DND-41 (cell line): ENCODE results near the gene LAMB4.

Source experiments
- ATAC-seq: fragments of 200-7000 bp; cut with Tn5 transposase; 3 replicates; pipeline ENCODE4 v1.9.1; 2021; ENCODE audit warnings: low read depth; ENCODE audit not compliant: insufficient read depth
- DNase-seq: peaks from one replicate; pipeline ENCODE4 v3.0.0-alpha.2; 2020
- H2AFZ ChIP-seq: 2 replicates; pipeline ENCODE4 v1.6.0; 2012; ENCODE audit warnings: low read depth, low read length
- H3K27ac ChIP-seq: 2 replicates; pipeline ENCODE4 v1.5.1; 2012; ENCODE audit warnings: low read length, inconsistent platforms
- H3K27me3 ChIP-seq: fragments of 200-600 bp; sonication (generic); 2 replicates; pipeline ENCODE4 v1.6.0; 2012; ENCODE audit warnings: low read length, mild to moderate bottlenecking, inconsistent platforms; ENCODE audit not compliant: insufficient read depth, poor library complexity
- H3K36me3 ChIP-seq: 2 replicates; pipeline ENCODE4 v1.5.1; 2012; ENCODE audit warnings: low read length, inconsistent platforms; ENCODE audit not compliant: insufficient read depth
- H3K4me1 ChIP-seq: 2 replicates; pipeline ENCODE4 v1.5.1; 2012; ENCODE audit warnings: mild to moderate bottlenecking, low read length; ENCODE audit not compliant: insufficient read depth
- H3K4me2 ChIP-seq: 2 replicates; pipeline ENCODE4 v1.6.0; 2012; ENCODE audit warnings: mild to moderate bottlenecking, moderate library complexity, low read length, inconsistent platforms; ENCODE audit not compliant: insufficient read depth
- H3K4me3 ChIP-seq, 2 experiments: fragments of 200-600 bp in 1 of 2; shearing (Covaris generic) in 1 of 2; 2 replicates each; pipeline ENCODE4 v1.5.1; 2012 to 2016; ENCODE audit warnings: inconsistent platforms in 2 of 2, low read length in 2 of 2, mild to moderate bottlenecking in 2 of 2, low read depth in 1 of 2, moderate library complexity in 1 of 2
- H3K79me2 ChIP-seq: 2 replicates; pipeline ENCODE4 v1.6.0; 2012; ENCODE audit warnings: low read length, inconsistent platforms; ENCODE audit not compliant: insufficient read depth
- H3K9ac ChIP-seq: 2 replicates; pipeline ENCODE4 v1.6.0; 2012; ENCODE audit warnings: low read depth, mild to moderate bottlenecking, inconsistent platforms, low read length, moderate library complexity
- H3K9me3 ChIP-seq: 2 replicates; pipeline ENCODE4 v1.5.1; 2012; ENCODE audit warnings: low read length, moderate library complexity, mild to moderate bottlenecking, inconsistent platforms; ENCODE audit not compliant: insufficient read depth, severe bottlenecking
- H4K20me1 ChIP-seq: 2 replicates; pipeline ENCODE4 v1.6.0; 2012; ENCODE audit warnings: low read length; ENCODE audit not compliant: insufficient read depth
- CTCF ChIP-seq: IDR thresholded peaks from 2 replicates; pipeline ENCODE4 v1.5.1; 2012; ENCODE audit warnings: borderline replicate concordance, low read length, moderate library complexity, mild to moderate bottlenecking; ENCODE audit not compliant: poor library complexity, severe bottlenecking; ENCODE audit errors: extremely low read depth
- EZH2 ChIP-seq: IDR thresholded peaks from 3 replicates; pipeline ENCODE4 v1.6.1; 2012; ENCODE audit warnings: borderline replicate concordance, low read depth, mild to moderate bottlenecking, moderate library complexity, low read length, inconsistent platforms; ENCODE audit not compliant: severe bottlenecking

LAMB4 gene

GRCh38 chr7:108142675-108143259 is 12.6 kb upstream of the LAMB4 start:
- no peak overlapping the region for H2AFZ ChIP-seq
- TF ChIP-seq EZH2, result no peak
- no peak overlapping the region for H3K4me2 ChIP-seq
- DNase-seq (no peak), ATAC-seq (no peak)
- peaks cover 9% of the 10 kb centered on the region for H3K27me3 ChIP-seq
- H3K79me2 ChIP-seq, result no peaks in the 10 kb centered on the region
- H3K9ac ChIP-seq, result no peak overlapping the region
- H4K20me1 ChIP-seq, result no peaks in the 10 kb centered on the region
- H3K27ac ChIP-seq, result no peak overlapping the region
- H3K36me3 ChIP-seq, result no peaks in the 10 kb centered on the region
- no peaks in the 10 kb centered on the region for H3K4me1 ChIP-seq
- no peak overlapping the region for H3K4me3 ChIP-seq
- H3K9me3 ChIP-seq, result no peaks in the 10 kb centered on the region

- no peaks in the 10 kb centered on the region for H4K20me1 ChIP-seq
- H3K4me2 ChIP-seq, result no peak overlapping the region
- H2AFZ ChIP-seq, result no peak overlapping the region
- H3K79me2 ChIP-seq, result no peaks in the 10 kb centered on the region
- H3K4me3 ChIP-seq, result no peak overlapping the region
- no peak for ATAC-seq
- DNase-seq, result no peak
- H3K9me3 ChIP-seq, result no peaks in the 10 kb centered on the region
- H3K27me3 ChIP-seq, result peaks cover 9% of the 10 kb centered on the region
- no peaks in the 10 kb centered on the region for H3K4me1 ChIP-seq
- no peak overlapping the region for H3K27ac ChIP-seq
- H3K36me3 ChIP-seq, result no peaks in the 10 kb centered on the region
- TF ChIP-seq CTCF (no peak), EZH2 (no peak)
- no peak overlapping the region for H3K9ac ChIP-seq
These were observed 12.0 kb upstream of the LAMB4 start for GRCh38 chr7:108142180-108142579.

- no peak for TF ChIP-seq CTCF
- no peaks in the 10 kb centered on the region for H4K20me1 ChIP-seq
- no peak overlapping the region for H3K27ac ChIP-seq
- DNase-seq (no peak), ATAC-seq (no peak)
- H3K79me2 ChIP-seq, result no peaks in the 10 kb centered on the region
- H3K9me3 ChIP-seq, result no peaks in the 10 kb centered on the region
- no peak overlapping the region for H2AFZ ChIP-seq
- no peaks in the 10 kb centered on the region for H3K4me1 ChIP-seq
- H3K9ac ChIP-seq, result no peak overlapping the region
- H3K36me3 ChIP-seq, result no peaks in the 10 kb centered on the region
- peaks cover 9% of the 10 kb centered on the region for H3K27me3 ChIP-seq
- H3K4me3 ChIP-seq, result no peak overlapping the region
- H3K4me2 ChIP-seq, result no peak overlapping the region
These were observed 10.5 kb upstream of the LAMB4 start for GRCh38 chr7:108140671-108141070.

GRCh38 chr7:108138911-108139310 is 8.8 kb upstream of the LAMB4 start:
- Histone ChIP-seq H2AFZ (no peak overlapping the region), H3K27me3 (peaks cover 9% of the 10 kb centered on the region), H3K36me3 (no peaks in the 10 kb centered on the region), H3K4me3 (no peak overlapping the region), H3K4me2 (no peak overlapping the region), H4K20me1 (no peaks in the 10 kb centered on the region), H3K9me3 (no peaks in the 10 kb centered on the region), H3K27ac (no peak overlapping the region), H3K9ac (no peak overlapping the region), H3K4me1 (no peaks in the 10 kb centered on the region), H3K79me2 (no peaks in the 10 kb centered on the region)
- ATAC-seq (no peak), DNase-seq (no peak)
- TF ChIP-seq EZH2 (no peak), CTCF (no peak)
